22Rv1 (cell line): Measurements from ENCODE around the gene SLC25A21.

Experiments
- CTCF ChIP-seq: fragments of 450-650 bp; IDR thresholded peaks from 2 replicates; pipeline ENCODE4 v1.5.1; 2017; ENCODE audit warnings: mild to moderate bottlenecking
- ZFX ChIP-seq: fragments of 450-650 bp; IDR thresholded peaks from 2 replicates; pipeline ENCODE4 v1.6.1; 2017; ENCODE audit warnings: antibody characterized with exemption, borderline replicate concordance

DNA sequence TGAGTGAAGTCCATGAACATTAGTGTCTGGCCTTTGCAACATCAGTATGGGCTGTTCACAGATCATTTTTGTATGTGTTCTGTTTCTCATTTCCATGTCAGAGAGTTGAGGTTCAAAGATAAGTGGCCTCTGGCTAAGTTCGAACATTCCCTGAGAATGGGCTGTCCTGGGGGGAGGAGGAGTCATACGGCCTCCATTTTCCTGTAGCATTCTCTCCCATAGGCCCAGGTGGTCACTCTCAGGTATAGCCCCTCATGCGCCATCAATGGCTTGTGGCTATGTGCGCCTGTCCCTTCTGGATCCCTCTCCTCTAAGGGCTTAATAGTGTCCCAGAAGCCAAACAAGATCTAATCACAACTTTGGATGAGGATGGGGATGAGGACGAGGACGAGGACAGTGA, 345.8 kb downstream of the SLC25A21 start:
- TF ChIP-seq CTCF: no peak
- TF ChIP-seq ZFX: no peak
